Sigmoid colon (tissue), 7 donors: ENCODE data around the gene KCNH1. TPM values are rescaled to one million over a fixed set of nuclear protein-coding genes. Genes with fewer than 3 reads are reported as not detected.

Source experiments
- DNase-seq: peaks from one replicate; pipeline ENCODE4 v3.0.0-alpha.2; 2019
- H3K27ac ChIP-seq, 4 donors: fragments of 200-600 bp; sonication (generic); one replicate each; pipeline ENCODE4 v1.5.1; 2016 to 2019; ENCODE audit warnings: mild to moderate bottlenecking in 1 of 4
- H3K27me3 ChIP-seq, 3 donors: fragments of 200-600 bp; sonication (generic); one replicate each; pipeline ENCODE4 v1.5.1; 2019; ENCODE audit warnings: mild to moderate bottlenecking in 1 of 3
- H3K36me3 ChIP-seq, 4 donors: fragments of 200-600 bp; sonication (generic); one replicate each; pipeline ENCODE4 v1.5.1; 2016 to 2019
- H3K4me1 ChIP-seq, 4 donors: fragments of 200-600 bp; sonication (generic); one replicate each; pipeline ENCODE4 v1.5.1; 2017 to 2019
- H3K4me3 ChIP-seq, 4 donors: fragments of 200-600 bp; sonication (generic); one replicate each; pipeline ENCODE4 v1.5.1; 2017 to 2019; ENCODE audit warnings: mild to moderate bottlenecking in 2 of 4, moderate library complexity in 1 of 4
- H3K9me3 ChIP-seq, 4 donors: fragments of 200-600 bp in 3 of 4; sonication (generic) in 3 of 4; one replicate each; pipeline versions ENCODE4 v1.5.1 to v1.6.1; 2013 to 2019
- CTCF ChIP-seq, 4 experiments: fragments of 450-650 bp in 3 of 4; fragments of 200-600 bp in 1 of 4; IDR thresholded peaks; one replicate each; pipeline ENCODE4 v1.5.1; 2016 to 2019; ENCODE audit warnings: antibody characterized with exemption in 4 of 4, mild to moderate bottlenecking in 3 of 4, moderate library complexity in 2 of 4
- EP300 ChIP-seq, 4 donors: sonication (generic); formaldehyde crosslinking; IDR thresholded peaks; one replicate each; pipeline ENCODE4 v1.6.1; 2017; ENCODE audit warnings: antibody characterized with exemption in 4 of 4
- POLR2A ChIP-seq, 2 donors: fragments of 450-650 bp; IDR thresholded peaks; one replicate each; pipeline ENCODE4 v1.6.1; 2016; ENCODE audit warnings: antibody characterized with exemption in 2 of 2, mild to moderate bottlenecking in 2 of 2, moderate library complexity in 2 of 2
- POLR2AphosphoS5 ChIP-seq, 4 donors: sonication (generic); formaldehyde crosslinking; IDR thresholded peaks; one replicate each; pipeline ENCODE4 v1.6.1; 2017; ENCODE audit warnings: antibody characterized with exemption in 4 of 4
- WGBS, 2 donors: extraction: QIAGEN DNeasy Blood & Tissue Kit; methylation state at CpG; one replicate each; pipeline ENCODE4 v1.1.7; 2013; 5-methylcytosine and 5-hydroxymethylcytosine counted together
- intact Hi-C: fragments of 100-400 bp; cut with DNase I; formaldehyde crosslinking; loops from one replicate; pipeline ENCODE4 v1.15.1; 2023
- polyA plus RNA-seq, 3 donors: library from polyadenylated mRNA; stranded (reverse); fragments of 200-250 nt; gene quantifications; one replicate each; pipeline ENCODE4 v1.2.3, GENCODE V29; 2013
- total RNA-seq, 4 donors: library from RNA; depleted of rRNA; stranded (reverse); fragments of >200 nt; gene quantifications; one replicate each; pipeline ENCODE4 v1.1.0, GENCODE V29; 2016
- donor health status: healthy with polysubstance abuse.
- donor health status: Bipolar disorder and iron deficiency.
- donor health status: healthy.

The KCNH1 gene
- total and polyA plus RNA-seq, 7 donors, result 0.23 to 3.1 (median 0.55) TPM; not detected in 2

GRCh38 chr1:210817385-210818275, 316.3 kb downstream of the KCNH1 start:
- no peaks in the 10 kb centered on the region for H3K36me3 ChIP-seq
- H3K9me3 ChIP-seq, result no peaks in the 10 kb centered on the region
- H3K27ac ChIP-seq, result no peak overlapping the region
- DNase-seq, result no peak
- H3K4me1 ChIP-seq, result no peaks in the 10 kb centered on the region
- WGBS, 2 donors, result 57 to 58% methylated on average over 2 of the region's 2 CpGs
- no peaks in the 10 kb centered on the region for H3K27me3 ChIP-seq
- H3K4me3 ChIP-seq, result no peak overlapping the region
- TF ChIP-seq EP300 (IDR thresholded peaks at IDR 0.05) (no peak), POLR2A (IDR thresholded peaks at IDR 0.05) (no peak), CTCF (IDR thresholded peaks at IDR 0.05) (no peak), POLR2AphosphoS5 (IDR thresholded peaks at IDR 0.05) (no peak)
- intact Hi-C loops, result no loop called here

- H3K4me1 ChIP-seq, result no peaks in the 10 kb centered on the region
- no peak overlapping the region for H3K27ac ChIP-seq
- 70 to 73% methylated on average over 13 of the region's 13 CpGs for WGBS, 2 donors
- H3K4me3 ChIP-seq, result no peak overlapping the region
- TF ChIP-seq CTCF (IDR thresholded peaks at IDR 0.05) (no peak), POLR2AphosphoS5 (IDR thresholded peaks at IDR 0.05) (no peak), EP300 (IDR thresholded peaks at IDR 0.05) (no peak)
- H3K9me3 ChIP-seq, result no peaks in the 10 kb centered on the region
- no peak for DNase-seq
- no peaks in the 10 kb centered on the region for H3K27me3 ChIP-seq
- no peaks in the 10 kb centered on the region for H3K36me3 ChIP-seq
- intact Hi-C loops, result no loop called here
Measured at GRCh38 chr1:210815641-210816550, 318.1 kb downstream of the KCNH1 start.

- TF ChIP-seq POLR2AphosphoS5 (IDR thresholded peaks at IDR 0.05), result no peak
- no peak for TF ChIP-seq EP300 (IDR thresholded peaks at IDR 0.05)
- TF ChIP-seq CTCF (IDR thresholded peaks at IDR 0.05), result no peak
- TF ChIP-seq POLR2A (IDR thresholded peaks at IDR 0.05), result no peak
- Histone ChIP-seq H3K27me3 (no peaks in the 10 kb centered on the region), H3K4me3 (no peak overlapping the region), H3K36me3 (no peaks in the 10 kb centered on the region), H3K27ac (no peak overlapping the region), H3K4me1 (no peaks in the 10 kb centered on the region), H3K9me3 (no peaks in the 10 kb centered on the region)
- intact Hi-C loops, result no loop called here
- no peak for DNase-seq
Measured at GRCh38 chr1:210814382-210815123, 319.4 kb downstream of the KCNH1 start.

- intact Hi-C loops, result no loop called here
- TF ChIP-seq POLR2AphosphoS5 (IDR thresholded peaks at IDR 0.05) (no peak), POLR2A (IDR thresholded peaks at IDR 0.05) (no peak), EP300 (IDR thresholded peaks at IDR 0.05) (no peak)
- Histone ChIP-seq H3K4me3 (no peak overlapping the region), H3K4me1 (no peaks in the 10 kb centered on the region), H3K36me3 (no peaks in the 10 kb centered on the region), H3K27ac (no peak overlapping the region), H3K27me3 (no peaks in the 10 kb centered on the region), H3K9me3 (no peaks in the 10 kb centered on the region)
- no peak for DNase-seq
- WGBS, 2 donors, result 87 to 91% methylated on average over 4 of the region's 4 CpGs
Measured at GRCh38 chr1:210801501-210801900, 332.4 kb downstream of the KCNH1 start.
